ENCODE measurements around the gene AMDHD1. TPM values are rescaled to one million over a fixed set of nuclear protein-coding genes. Genes with fewer than 3 reads are reported as not detected.

AMDHD1 gene
- total and polyA plus RNA-seq, 10 of the 15 experiments (the other 5 are each of a cell fraction or from before 2014, with no cell fraction given): 0.04 to 0.28 (median 0.13) TPM; not detected in 4

DNA sequence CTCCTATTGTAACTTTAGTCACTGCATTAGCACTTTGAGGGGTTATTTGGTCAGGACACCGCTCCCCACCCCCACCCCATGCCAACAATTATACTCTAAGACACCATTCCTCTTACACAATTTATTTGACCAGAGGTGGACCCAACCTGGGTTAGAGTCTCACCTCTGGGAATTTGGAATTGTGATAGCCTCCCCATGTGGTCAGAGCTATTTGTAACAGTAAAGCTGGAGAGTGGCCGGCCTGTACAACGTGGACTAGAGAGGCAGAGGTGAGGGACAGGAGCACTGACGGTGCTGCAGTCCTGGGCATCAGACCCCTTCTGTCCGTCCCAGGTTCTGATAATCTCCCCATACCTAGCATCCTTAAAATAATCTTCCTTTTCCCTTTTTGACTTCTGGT lies 56.4 kb downstream of the AMDHD1 start:
- H4K20me1 ChIP-seq (ENCODE audit: control insufficient read depth, insufficient read depth): no peaks in the 10 kb centered on the region
- POLR2A ChIA-PET: no interaction called here
- WGBS (ENCODE audit: insufficient coverage, insufficient replicate concordance, low lambda C conversion rate, missing lambda C conversion rate): 86% methylated on average over 5 of the region's 5 CpGs
- in situ Hi-C loops (cut with MboI) (no loop called here), intact Hi-C loops (cut with micrococcal nuclease; ENCODE audit: unreplicated experiment) (no loop called here)
- no peak overlapping the region for H3K4me2 ChIP-seq (ENCODE audit: control insufficient read depth, insufficient read depth)
- no peak overlapping the region for H3K4me3 ChIP-seq
- no peak overlapping the region for H2AFZ ChIP-seq (ENCODE audit: control insufficient read depth, low read depth, low read length)
- SMC1A ChIA-PET (ENCODE audit: uncharacterized antibody, unreplicated experiment): interaction anchor here (1.0 to 3.7 kb wide), 6 partner anchors 13 to 518 kb away, joined by 3 to 51 read pairs (median 5); no protein-coding TSS in a partner anchor
- RAD21 ChIA-PET (ENCODE audit: unreplicated experiment): interaction anchor here (1.0 to 3.5 kb wide), 4 partner anchors 10 to 215 kb away, joined by 3 to 39 read pairs (median 10); no protein-coding TSS in a partner anchor
- no peaks in the 10 kb centered on the region for H3K36me3 ChIP-seq (ENCODE audit: control insufficient read depth in 2 of 2, insufficient read depth in 2 of 2, low read length in 1 of 2)
- BruUV-seq (replicated peaks): no TSS peak
- ATAC-seq (no peak), DNase-seq (ENCODE audit: low read depth, low spot score) (no peak), FAIRE-seq (no peak)
- H3K9me3 ChIP-seq (replicated peaks; ENCODE audit: control insufficient read depth, insufficient read depth, low read length): no peaks in the 10 kb centered on the region
- TF ChIP-seq EZH2 (IDR thresholded peaks at IDR 0.05; ENCODE audit: borderline replicate concordance, control insufficient read depth, low read depth, low read length) (no peak), ZBED1 (IDR thresholded peaks at IDR 0.05; ENCODE audit: borderline replicate concordance) (no peak), WRNIP1 (IDR thresholded peaks at IDR 0.05; ENCODE audit: borderline replicate concordance, low read depth, low read length) (no peak), NBN (IDR thresholded peaks at IDR 0.05) (no peak), FOS (IDR thresholded peaks at IDR 0.05; ENCODE audit: borderline replicate concordance, extremely low read depth, insufficient read length) (no peak), IKZF2 (IDR thresholded peaks at IDR 0.05) (no peak), RB1 (IDR thresholded peaks at IDR 0.05; ENCODE audit: borderline replicate concordance) (no peak), FOXK2 (IDR thresholded peaks at IDR 0.05) (no peak)
- TF ChIP-seq, protein P1, sequence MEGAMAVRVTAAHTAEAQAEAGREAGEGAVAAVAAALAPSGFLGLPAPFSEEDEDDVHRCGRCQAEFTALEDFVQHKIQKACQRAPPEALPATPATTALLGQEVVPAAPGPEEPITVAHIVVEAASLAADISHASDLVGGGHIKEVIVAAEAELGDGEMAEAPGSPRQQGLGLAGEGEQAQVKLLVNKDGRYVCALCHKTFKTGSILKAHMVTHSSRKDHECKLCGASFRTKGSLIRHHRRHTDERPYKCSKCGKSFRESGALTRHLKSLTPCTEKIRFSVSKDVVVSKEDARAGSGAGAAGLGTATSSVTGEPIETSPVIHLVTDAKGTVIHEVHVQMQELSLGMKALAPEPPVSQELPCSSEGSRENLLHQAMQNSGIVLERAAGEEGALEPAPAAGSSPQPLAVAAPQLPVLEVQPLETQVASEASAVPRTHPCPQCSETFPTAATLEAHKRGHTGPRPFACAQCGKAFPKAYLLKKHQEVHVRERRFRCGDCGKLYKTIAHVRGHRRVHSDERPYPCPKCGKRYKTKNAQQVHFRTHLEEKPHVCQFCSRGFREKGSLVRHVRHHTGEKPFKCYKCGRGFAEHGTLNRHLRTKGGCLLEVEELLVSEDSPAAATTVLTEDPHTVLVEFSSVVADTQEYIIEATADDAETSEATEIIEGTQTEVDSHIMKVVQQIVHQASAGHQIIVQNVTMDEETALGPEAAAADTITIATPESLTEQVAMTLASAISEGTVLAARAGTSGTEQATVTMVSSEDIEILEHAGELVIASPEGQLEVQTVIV (IDR thresholded peaks at IDR 0.05; ENCODE audit: borderline replicate concordance, partially characterized antibody): no peak
- H3K27me3 ChIP-seq (replicated peaks in 1 of 2; ENCODE audit: control insufficient read depth in 2 of 2, insufficient read depth in 2 of 2, low read length in 1 of 2): no peaks in the 10 kb centered on the region
- no peaks in the 10 kb centered on the region for H3K79me2 ChIP-seq (ENCODE audit: control insufficient read depth, insufficient read depth, low read length)
- no peak overlapping the region for H3K9ac ChIP-seq (ENCODE audit: control insufficient read depth, insufficient read depth, low read length)
- H3K27ac ChIP-seq (ENCODE audit: control insufficient read depth, insufficient read depth): no peak overlapping the region
- no peaks in the 10 kb centered on the region for H3K4me1 ChIP-seq (ENCODE audit: control insufficient read depth, insufficient read depth, low read length)
- CTCF ChIA-PET: interaction anchor here (0.6 to 6.8 kb wide), 17 partner anchors 10 to 1899 kb away, joined by 3 to 116 read pairs (median 5); partner anchors contain the start of gene CCDC38

All from GM12878 (cell line).